Epidermal melanocyte (primary cell): ENCODE results near the gene ASPHD1.
"Not testable (repeated sequence)": the region's sequence is repeated elsewhere in the genome, so short reads cannot be mapped to it uniquely, and the experiment has no call there.

Experiments used
- DNase-seq: peaks from one replicate; pipeline ENCODE4 v3.0.0; 2011; ENCODE audit warnings: low spot score; ENCODE audit not compliant: insufficient read length

ASPHD1 gene, protein sequence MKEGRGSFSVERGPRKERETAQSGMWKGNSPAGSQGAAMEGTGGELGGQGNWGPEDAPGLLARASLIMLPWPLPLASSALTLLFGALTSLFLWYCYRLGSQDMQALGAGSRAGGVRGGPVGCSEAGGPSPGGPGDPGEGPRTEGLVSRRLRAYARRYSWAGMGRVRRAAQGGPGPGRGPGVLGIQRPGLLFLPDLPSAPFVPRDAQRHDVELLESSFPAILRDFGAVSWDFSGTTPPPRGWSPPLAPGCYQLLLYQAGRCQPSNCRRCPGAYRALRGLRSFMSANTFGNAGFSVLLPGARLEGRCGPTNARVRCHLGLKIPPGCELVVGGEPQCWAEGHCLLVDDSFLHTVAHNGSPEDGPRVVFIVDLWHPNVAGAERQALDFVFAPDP

GRCh38 chr16:29900102-29900887, at the start of gene ASPHD1:
Gene ASPHD1 (plus strand): TSS chr16:29900488. CDS start chr16:29900972, 484 bp downstream.
- DNase-seq, result peak; percentile 72

DNA sequence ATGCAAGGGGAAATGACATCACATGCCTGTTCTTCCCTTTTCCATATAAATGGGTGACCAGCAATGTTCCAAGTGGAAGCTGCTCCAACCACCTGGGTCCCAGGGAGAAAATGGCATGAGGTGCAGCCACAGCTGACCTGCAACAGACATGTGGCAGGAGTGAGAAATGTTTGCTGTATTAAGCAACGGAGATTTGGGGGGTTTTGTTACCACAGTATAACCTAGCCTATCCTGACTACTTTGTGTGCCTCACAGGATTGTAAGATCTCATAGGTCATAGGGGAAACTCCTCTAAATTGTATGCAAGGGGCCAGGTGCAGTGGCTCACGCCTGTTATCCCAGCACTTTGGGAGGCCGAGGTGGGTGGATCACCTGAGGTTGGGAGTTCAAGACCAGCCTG, 49.3 kb upstream of the ASPHD1 start:
- no peak for DNase-seq

GRCh38 chr16:29852654-29853053, 47.6 kb upstream of the ASPHD1 start:
- DNase-seq, result no peak

GRCh38 chr16:29854520-29855100, 45.7 kb upstream of the ASPHD1 start:
- no peak for DNase-seq

GRCh38 chr16:29857133-29857760, 43.0 kb upstream of the ASPHD1 start:
- no peak for DNase-seq

- no peak for DNase-seq
Observed at GRCh38 chr16:29858149-29858849, 42.0 kb upstream of the ASPHD1 start.

DNA sequence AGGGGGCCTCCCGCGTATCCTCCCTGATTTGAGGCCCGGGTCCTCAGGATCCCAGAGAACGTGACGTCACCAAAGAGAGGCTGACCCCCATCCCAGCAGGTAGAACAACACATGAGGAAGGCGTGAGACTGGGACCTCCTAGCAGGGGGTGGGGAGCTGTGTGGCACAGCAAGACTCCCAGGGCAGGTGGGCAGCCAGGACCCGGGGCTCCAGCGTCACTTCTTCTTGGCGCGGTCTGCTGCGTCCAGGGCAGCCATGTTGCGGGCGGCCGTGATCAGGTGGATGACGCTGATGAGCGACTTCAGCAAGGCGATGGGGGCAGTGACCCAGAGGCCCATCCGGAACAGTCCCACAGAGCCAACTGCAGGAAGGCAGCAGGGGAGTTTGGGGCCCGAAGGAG, 41.3 kb upstream of the ASPHD1 start:
- DNase-seq, result no peak

GRCh38 chr16:29860218-29860617, 40.1 kb upstream of the ASPHD1 start:
- no peak for DNase-seq

- no peak for DNase-seq
Observed at GRCh38 chr16:29862383-29862883, 37.9 kb upstream of the ASPHD1 start.

DNA sequence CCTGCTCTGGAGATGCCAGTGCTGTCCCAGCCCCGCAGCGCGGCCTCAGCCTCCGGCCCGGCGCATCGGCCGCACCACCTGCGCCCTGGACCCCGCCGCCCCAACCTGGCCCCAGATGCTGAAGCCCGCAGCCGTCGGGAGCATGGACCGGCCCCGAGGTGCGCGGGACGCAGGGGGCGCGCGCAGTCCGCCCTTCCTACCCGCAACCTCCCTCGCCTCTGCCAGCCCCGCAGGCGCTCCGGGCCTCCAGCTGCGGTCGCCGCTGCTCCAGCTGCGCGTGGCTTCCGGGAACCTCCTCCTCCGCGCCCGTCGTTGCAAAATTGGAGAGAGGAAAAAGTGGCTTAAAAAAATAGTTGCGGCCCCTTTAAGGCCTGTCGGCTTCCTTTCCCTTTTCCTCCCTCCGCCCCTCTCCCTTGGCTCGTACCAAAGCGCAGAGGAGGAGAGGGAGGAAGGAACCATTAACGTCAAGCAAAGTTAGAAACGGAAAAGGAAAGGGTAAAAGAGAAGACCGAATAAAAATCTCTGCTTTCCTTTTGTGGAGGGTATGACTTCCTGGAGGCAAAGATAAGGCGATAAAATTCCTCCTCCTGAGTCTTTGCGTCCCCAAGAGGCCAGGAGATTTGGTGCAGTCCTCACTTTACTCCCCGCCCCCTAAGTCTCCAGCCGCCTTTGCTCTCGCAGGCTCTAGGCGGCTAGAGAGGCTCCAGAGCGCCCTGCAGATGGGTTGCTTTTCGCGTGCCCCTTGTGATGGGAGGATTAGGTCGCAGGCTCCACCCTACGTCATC, 37.2 kb upstream of the ASPHD1 start, which contains the start of gene CDIPT:
Gene CDIPT (minus strand): TSS at position 343 of the 785 bp plus-strand sequence. CDS start 369 bp downstream, outside the sequence.
- DNase-seq, result peak; percentile 75

DNA sequence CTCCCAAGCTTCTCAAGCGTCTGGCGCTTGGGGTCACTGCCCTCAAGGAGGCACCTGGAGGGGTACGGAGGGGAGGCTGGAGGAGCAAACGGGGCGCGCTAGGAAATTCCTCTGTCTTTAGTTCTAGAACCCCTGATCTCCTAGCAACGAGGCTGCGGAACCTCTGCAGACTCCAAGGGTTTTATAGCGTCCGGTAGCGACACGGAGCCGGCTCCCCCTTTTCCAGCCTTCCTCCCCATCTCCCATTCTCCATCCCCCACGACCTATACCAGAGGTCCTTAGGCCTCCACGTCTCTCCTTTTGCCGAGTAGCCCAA, 36.7 kb upstream of the ASPHD1 start:
- no peak for DNase-seq

GRCh38 chr16:29864205-29864604, 36.1 kb upstream of the ASPHD1 start:
- no peak for DNase-seq

- no peak for DNase-seq
Observed at GRCh38 chr16:29868396-29869009, 31.8 kb upstream of the ASPHD1 start.

- not testable (repeated sequence) for DNase-seq
Observed at GRCh38 chr16:29869067-29869466, 31.2 kb upstream of the ASPHD1 start.

- no peak for DNase-seq
Observed at GRCh38 chr16:29871822-29872546, 28.3 kb upstream of the ASPHD1 start.

DNA sequence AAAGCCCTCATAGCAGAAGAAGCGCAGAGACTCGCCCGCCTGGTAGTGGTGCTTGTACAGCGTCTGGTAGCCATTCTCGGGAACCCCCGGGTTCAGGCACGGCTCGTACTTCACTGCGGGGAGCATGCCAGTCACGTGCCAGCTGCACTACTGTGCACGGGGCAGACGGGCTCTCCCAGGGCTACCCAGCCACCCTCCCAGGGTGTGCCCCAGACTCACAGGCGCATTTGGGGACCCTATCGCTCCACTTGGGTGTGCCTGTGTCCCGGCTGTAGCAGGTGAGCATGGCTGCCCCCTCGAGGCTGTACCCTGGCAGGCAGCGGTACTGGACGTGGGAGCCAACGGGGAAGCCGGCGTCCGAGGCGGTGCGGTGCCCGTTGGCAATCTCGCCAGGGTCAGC, 27.0 kb upstream of the ASPHD1 start:
- DNase-seq, result no peak

DNA sequence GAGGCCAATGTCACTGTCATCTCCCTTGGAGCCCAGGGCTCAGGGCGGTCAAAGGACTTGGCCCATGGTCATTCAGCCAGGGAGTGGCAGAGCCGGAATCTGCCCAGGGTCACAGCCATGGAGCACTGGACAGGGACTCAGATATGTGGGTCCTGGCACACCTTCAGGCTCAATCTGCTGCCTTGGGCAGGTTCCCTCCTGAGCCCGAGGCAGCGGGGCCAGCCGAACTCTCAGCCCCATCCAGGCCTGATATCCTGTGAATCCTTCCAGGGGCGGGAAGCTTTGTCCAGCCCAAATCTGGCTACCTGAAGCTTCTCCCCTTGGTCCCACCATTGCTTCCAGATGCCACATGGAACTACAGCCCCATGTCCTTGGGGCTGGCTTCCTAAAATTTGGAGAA, 25.1 kb upstream of the ASPHD1 start:
- no peak for DNase-seq

GRCh38 chr16:29876217-29876593, 24.1 kb upstream of the ASPHD1 start:
- no peak for DNase-seq

GRCh38 chr16:29876594-29877249, 23.6 kb upstream of the ASPHD1 start:
- DNase-seq, result no peak
